Colonic mucosa (tissue), 4 donors: ENCODE data around the gene TMEM117. TPM values are rescaled to one million over a fixed set of nuclear protein-coding genes. Genes with fewer than 3 reads are reported as not detected.
A peak's percentile ranks its signal among the peaks of the same experiment; 100 is the strongest.

Experiments
- DNase-seq: peaks from one replicate; pipeline ENCODE4 v3.0.0-alpha.2; 2020
- H3K27ac ChIP-seq: fragments of 200-600 bp; one replicate; pipeline ENCODE4 v1.8.0; 2021
- H3K27me3 ChIP-seq: fragments of 200-600 bp; one replicate; pipeline ENCODE4 v1.8.0; 2021
- H3K36me3 ChIP-seq: fragments of 200-600 bp; one replicate; pipeline ENCODE4 v1.8.0; 2021
- H3K4me1 ChIP-seq: fragments of 200-600 bp; one replicate; pipeline ENCODE4 v1.8.0; 2021; ENCODE audit warnings: mild to moderate bottlenecking
- H3K4me3 ChIP-seq: fragments of 200-600 bp; one replicate; pipeline ENCODE4 v1.8.0; 2021
- H3K9ac ChIP-seq, 2 donors: one replicate each; pipeline ENCODE4 v1.7.0; 2013; ENCODE audit warnings: control low read depth in 2 of 2, low read depth in 2 of 2, low read length in 2 of 2
- H3K9me3 ChIP-seq: fragments of 200-600 bp; one replicate; pipeline ENCODE4 v1.8.0; 2021
- CTCF ChIP-seq: fragments of 200-600 bp; IDR thresholded peaks from one replicate; pipeline ENCODE4 v1.8.0; 2022; ENCODE audit warnings: antibody characterized with exemption, mild to moderate bottlenecking
- intact Hi-C: fragments of 100-400 bp; cut with DNase I; formaldehyde crosslinking; loops from one replicate; pipeline ENCODE4 v1.14.1; 2022
- total RNA-seq, 2 donors: library from RNA; stranded (reverse); fragmentation: NEBNext Ultra II Directional in 1 of 2; extraction: Animal tissue kit (Norgen Biotek cat#: 25700) in 1 of 2; gene quantifications; one replicate each; pipeline ENCODE4 v1.2.1, GENCODE V29; 2021
- donor health status: healthy.
- donor health status: DM: no; HTN: no; CAD: no.
- donor health status: DM: no; HTN: no; CAD: no.

TMEM117 gene
- total RNA-seq, 2 donors from 2014 or later: 7.4 to 8.0 TPM

- no peaks in the 10 kb centered on the region for H3K9me3 ChIP-seq
- H3K36me3 ChIP-seq: no peaks in the 10 kb centered on the region
- H3K9ac ChIP-seq: peak overlapping the region; percentile 63 to 91
- H3K27me3 ChIP-seq: no peaks in the 10 kb centered on the region
- peak; percentile 22 for DNase-seq
- no peaks in the 10 kb centered on the region for H3K4me1 ChIP-seq
- intact Hi-C loops: no loop called here
- peak overlapping the region; percentile 91 for H3K4me3 ChIP-seq
- peak overlapping the region; percentile 96 for H3K27ac ChIP-seq
- no peak for TF ChIP-seq CTCF
These were observed 30.6 kb upstream of the TMEM117 start for GRCh38 chr12:43805149-43805859.

GRCh38 chr12:43805860-43806736, 29.8 kb upstream of the TMEM117 start, which contains the start of gene TWF1:
TSS of gene TWF1 (minus strand) at chr12:43806317. CDS start at chr12:43806245, 72 bp downstream.
- Histone ChIP-seq H3K27ac (peak within 1 kb of the TSS; percentile 96), H3K4me3 (peak within 1 kb of the TSS; percentile 91), H3K9me3 (no peaks in the 10 kb centered on the region), H3K27me3 (no peaks in the 10 kb centered on the region), H3K4me1 (no peaks in the 10 kb centered on the region), H3K36me3 (no peaks in the 10 kb centered on the region), H3K9ac (peak within 1 kb of the TSS; percentile 63 to 91)
- peak; percentile 88 for DNase-seq
- intact Hi-C loops: no loop called here
- no peak for TF ChIP-seq CTCF

- peak overlapping the region; percentile 96 for H3K27ac ChIP-seq
- H3K9ac ChIP-seq: peak overlapping the region; percentile 63 to 91
- H3K4me3 ChIP-seq: peak overlapping the region; percentile 91
- H3K36me3 ChIP-seq: no peaks in the 10 kb centered on the region
- intact Hi-C loops: no loop called here
- TF ChIP-seq CTCF: no peak
- H3K4me1 ChIP-seq: no peaks in the 10 kb centered on the region
- H3K27me3 ChIP-seq: no peaks in the 10 kb centered on the region
- no peaks in the 10 kb centered on the region for H3K9me3 ChIP-seq
- DNase-seq: no peak
These were observed 29.2 kb upstream of the TMEM117 start for GRCh38 chr12:43806737-43807072.

GRCh38 chr12:43807386-43807785, 28.5 kb upstream of the TMEM117 start:
- intact Hi-C loops: no loop called here
- no peaks in the 10 kb centered on the region for H3K4me1 ChIP-seq
- H3K27ac ChIP-seq: no peak overlapping the region
- TF ChIP-seq CTCF: no peak
- no peaks in the 10 kb centered on the region for H3K36me3 ChIP-seq
- no peak for DNase-seq
- no peaks in the 10 kb centered on the region for H3K27me3 ChIP-seq
- no peak overlapping the region for H3K9ac ChIP-seq
- H3K4me3 ChIP-seq: no peak overlapping the region
- H3K9me3 ChIP-seq: no peaks in the 10 kb centered on the region

- Histone ChIP-seq H3K9me3 (no peaks in the 10 kb centered on the region), H3K9ac (no peak overlapping the region), H3K27me3 (no peaks in the 10 kb centered on the region), H3K27ac (no peak overlapping the region), H3K4me3 (no peak overlapping the region), H3K36me3 (no peaks in the 10 kb centered on the region), H3K4me1 (no peaks in the 10 kb centered on the region)
- DNase-seq: no peak
- TF ChIP-seq CTCF: no peak
- intact Hi-C loops: no loop called here
These were observed 23.8 kb upstream of the TMEM117 start for GRCh38 chr12:43812057-43812456.
